Skin of body (tissue), 2 donors: ENCODE data around the gene CLDN5. TPM values are rescaled to one million over a fixed set of nuclear protein-coding genes. Genes with fewer than 3 reads are reported as not detected.

ENCODE experiments used
- DNase-seq: peaks from one replicate; lab custom pipeline; 2025; lab: John Stamatoyannopoulos, UW
- total RNA-seq: library from RNA; depleted of rRNA; stranded (reverse); fragments of >200 nt; gene quantifications from one replicate; pipeline ENCODE4 v1.2.3, GENCODE V29; 2014

Gene CLDN5
- total RNA-seq, 1 donor from 2014 or later: 47.5 TPM

GRCh38 chr22:19523240-19524169, 705 bp downstream of the CLDN5 start:
- DNase-seq: no peak

DNA sequence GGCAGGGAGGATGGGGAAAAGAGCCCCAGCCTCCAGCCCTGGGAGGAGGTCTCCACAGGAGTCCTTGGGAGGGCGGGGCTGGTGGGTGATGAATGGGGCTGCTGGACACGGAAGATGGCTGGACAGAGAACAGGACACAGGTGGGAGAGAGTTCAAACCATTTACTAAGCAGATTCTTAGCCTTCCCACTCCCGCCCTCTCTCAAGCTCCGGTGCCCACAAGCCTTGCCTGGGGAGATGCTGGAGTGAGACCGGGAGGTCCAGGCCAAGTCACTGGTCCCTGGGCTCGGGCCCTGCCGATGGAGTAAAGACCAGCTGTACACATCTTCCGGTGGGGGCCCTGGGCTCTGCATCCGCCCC, 1.4 kb downstream of the CLDN5 start:
- DNase-seq: no peak

DNA sequence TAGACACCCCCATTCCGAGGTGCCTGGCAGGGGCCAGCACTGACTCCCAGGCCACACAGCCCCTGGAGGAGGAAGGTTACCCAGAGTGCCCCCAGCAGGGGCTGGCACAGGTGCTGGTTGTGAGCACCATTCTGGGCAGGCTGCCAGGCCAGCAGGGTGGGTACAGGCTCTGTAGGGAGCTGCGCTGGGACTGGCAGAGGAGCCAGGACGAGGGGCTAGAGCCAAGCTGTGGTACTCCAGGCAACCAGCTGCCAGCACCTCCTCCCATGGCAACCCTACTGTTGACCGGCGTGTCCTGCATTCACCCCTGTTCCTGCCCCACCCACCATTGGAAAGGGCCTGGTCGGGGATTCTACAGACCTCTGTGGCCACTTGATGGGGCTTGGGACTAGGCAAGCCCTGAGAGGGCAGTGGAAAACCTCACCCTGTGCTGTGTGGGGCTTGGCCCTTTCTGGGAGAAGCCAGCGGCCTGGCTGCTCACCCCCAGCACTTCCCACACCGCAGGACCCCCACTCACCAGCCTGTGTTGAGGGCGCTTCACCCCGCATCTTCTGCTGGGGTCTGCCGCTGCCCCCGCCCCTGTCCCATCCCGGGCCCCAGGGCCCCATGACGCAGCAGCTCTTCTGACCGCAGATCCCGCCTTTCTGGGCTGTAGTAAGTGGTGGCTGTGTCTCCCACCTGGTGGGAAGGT, 1.9 kb downstream of the CLDN5 start:
- no peak for DNase-seq

DNA sequence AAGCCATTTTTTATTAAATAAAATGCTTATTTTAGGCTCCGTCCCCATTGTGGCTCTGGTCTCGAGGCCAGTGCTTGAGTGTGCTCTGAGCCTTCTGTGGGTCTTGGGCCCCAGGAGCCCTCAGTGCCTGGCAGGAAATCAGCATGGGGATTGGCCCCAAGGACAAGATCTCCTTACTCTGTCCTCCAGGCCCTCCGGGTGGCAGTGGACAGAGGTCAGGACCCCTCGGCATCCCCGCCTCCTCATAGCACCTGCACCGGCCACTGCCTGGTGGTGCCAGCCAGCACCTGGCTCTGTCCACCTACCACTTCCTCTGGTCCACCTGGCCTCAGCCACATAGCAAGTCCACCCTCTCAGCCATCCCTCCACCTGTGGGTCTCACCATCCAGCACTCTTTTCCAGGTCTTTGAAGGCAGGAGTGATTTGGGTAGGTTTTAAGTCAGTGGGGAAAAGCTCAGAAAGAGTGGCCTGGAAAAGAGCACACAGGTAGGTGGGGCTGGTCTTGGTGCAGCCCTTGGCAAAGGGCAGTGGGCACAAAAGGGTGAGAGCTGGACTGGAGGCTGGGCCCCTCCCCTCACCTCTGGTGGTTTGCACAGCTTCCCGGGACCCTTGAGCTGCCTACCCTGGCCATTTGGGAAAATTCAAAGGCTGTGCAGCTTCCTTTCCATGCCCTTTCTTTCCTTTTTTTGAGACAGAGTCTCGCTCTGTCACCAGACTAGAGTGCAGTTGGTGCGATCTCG, 3.5 kb downstream of the CLDN5 start:
- no peak for DNase-seq

GRCh38 chr22:19520007-19520406, 4.2 kb downstream of the CLDN5 start:
- no peak for DNase-seq

GRCh38 chr22:19519041-19519926, 4.9 kb downstream of the CLDN5 start:
- no peak for DNase-seq

- no peak for DNase-seq
These were observed 5.6 kb downstream of the CLDN5 start for GRCh38 chr22:19518635-19519034.

- DNase-seq: no peak
These were observed 6.1 kb downstream of the CLDN5 start for GRCh38 chr22:19517919-19518611.

GRCh38 chr22:19517171-19517500, 7.1 kb downstream of the CLDN5 start:
- DNase-seq: no peak

DNA sequence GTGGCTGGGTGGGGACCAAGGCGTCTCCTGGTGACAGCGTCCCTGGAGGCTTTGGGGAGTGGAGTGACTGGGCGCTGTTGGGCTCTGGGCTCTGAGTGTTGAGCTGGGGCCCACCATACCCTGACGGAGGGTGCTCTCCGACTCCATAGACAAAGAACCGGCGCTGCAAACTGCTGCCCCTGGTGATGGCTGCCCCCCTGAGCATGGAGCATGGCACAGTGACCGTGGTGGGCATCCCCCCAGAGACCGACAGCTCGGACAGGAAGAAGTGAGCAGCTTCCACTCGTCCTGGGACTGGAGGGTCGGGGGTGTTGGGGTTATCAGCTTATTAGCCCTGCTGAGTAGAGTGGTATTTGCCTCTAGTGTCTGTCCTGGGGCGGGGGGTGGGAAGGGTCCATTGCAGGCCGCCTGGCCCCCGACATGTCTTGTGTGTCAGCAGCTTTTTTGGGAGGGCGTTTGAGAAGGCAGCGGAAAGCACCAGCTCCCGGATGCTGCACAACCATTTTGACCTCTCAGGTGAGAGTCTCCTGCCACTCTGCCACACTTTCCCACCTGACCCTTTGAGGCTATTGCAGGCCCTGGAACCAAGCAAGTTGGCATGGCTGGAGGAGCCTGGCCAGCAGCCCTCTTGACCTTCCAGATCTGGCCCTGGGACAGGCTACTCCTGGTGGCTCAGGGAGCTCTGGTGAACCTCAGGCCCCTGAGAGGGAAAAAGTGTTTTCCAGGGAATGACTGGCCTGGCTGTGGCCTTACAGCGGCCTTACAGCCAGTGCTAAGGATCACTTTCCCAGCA, 7.6 kb downstream of the CLDN5 start:
- no peak for DNase-seq

GRCh38 chr22:19515654-19516377, 8.4 kb downstream of the CLDN5 start:
- DNase-seq: no peak

GRCh38 chr22:19514831-19515565, 9.2 kb downstream of the CLDN5 start:
- DNase-seq: no peak

DNA sequence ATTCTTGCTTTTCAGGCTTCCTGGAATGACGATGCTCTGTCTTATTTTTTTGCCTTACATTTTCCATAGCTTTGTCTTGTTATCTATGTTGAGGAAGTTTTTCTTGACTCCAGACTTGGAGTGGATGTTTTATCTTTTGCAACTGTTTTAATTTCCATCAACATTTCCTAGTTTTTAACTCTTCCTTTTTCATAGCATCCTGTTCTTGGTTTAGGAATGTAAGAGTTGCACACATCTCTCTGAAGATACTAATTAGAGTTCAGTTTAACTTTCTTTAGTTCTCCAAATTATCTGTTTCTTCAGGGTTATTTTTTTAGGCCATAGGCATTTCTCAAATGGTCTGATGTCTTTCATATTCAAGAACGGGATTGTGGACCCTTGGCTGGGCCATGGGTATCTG, 10.4 kb downstream of the CLDN5 start:
- DNase-seq: no peak

- DNase-seq: no peak
These were observed 13.3 kb downstream of the CLDN5 start for GRCh38 chr22:19510919-19511341.

GRCh38 chr22:19509923-19510322, 14.3 kb downstream of the CLDN5 start:
- DNase-seq: no peak

GRCh38 chr22:19509191-19509590, 15.0 kb downstream of the CLDN5 start:
- DNase-seq: no peak

DNA sequence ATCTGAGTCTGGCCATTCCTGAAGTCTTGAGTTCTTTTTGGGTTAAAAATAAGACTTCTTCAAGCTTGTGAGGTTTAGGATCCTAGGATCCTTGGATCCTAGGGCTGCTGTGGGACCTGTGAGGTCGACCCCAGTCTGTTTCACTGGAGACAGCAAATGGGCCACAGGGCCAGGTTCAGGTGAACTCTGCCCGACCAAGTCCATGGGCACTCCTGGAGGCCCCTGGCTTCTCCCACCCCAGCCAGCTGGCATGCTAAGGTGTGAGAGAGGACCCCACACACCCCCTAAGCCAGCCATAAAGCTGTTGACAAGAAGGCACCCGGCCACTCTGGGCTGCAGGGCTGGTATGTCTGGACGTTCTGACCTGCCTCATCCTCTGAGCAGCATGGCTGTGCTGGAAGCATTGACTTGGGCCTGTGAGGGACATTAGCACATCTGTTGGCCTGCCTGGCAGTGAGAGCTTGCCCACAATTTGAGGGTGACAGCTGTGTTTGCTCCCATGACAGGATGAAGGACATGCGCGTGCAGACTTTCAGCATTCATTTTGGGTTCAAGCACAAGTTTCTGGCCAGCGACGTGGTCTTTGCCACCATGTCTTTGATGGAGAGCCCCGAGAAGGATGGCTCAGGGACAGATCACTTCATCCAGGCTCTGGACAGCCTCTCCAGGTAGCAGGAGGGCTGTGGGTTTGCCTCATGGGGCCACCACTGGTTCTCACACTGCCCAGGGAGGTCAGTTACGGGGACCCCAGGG, 16.0 kb downstream of the CLDN5 start:
- no peak for DNase-seq

- no peak for DNase-seq
These were observed 16.7 kb downstream of the CLDN5 start for GRCh38 chr22:19507534-19507861.
